H1 (cell line): ENCODE measurements around the gene TGM2. TPM values are rescaled to one million over a fixed set of nuclear protein-coding genes. Genes with fewer than 3 reads are reported as not detected.

Experiments used
- CTCF ChIA-PET: fragments of 300-600 bp; sonication (Branson Sonifier 250); formaldehyde crosslinking; loops from one replicate; lab custom pipeline; 2021; ENCODE audit not compliant: partially characterized antibody; lab: Charles Lee
- POLR2A ChIA-PET: fragments of 300-600 bp; sonication (Branson Sonifier 250); formaldehyde crosslinking; loops from one replicate; lab custom pipeline; 2021; ENCODE audit warnings: inconsistent platforms; ENCODE audit not compliant: partially characterized antibody; lab: Charles Lee
- DNase-seq, 2 experiments: peaks; one replicate each; pipeline versions ENCODE4 v3.0.0 to v3.0.0-alpha.2; 2010 to 2022; ENCODE audit warnings: low spot score in 2 of 2, low read depth in 1 of 2, mixed read lengths in 1 of 2
- FAIRE-seq: peaks from 2 replicates; lab custom pipeline; 2011; peaks lifted over from hg19 to GRCh38; lab: Jason Lieb, UNC
- H2AFZ ChIP-seq: 2 replicates; pipeline ENCODE4 v1.8.1; 2012; ENCODE audit warnings: low read length, inconsistent platforms
- H2AK5ac ChIP-seq: 2 replicates; pipeline ENCODE4 v1.6.1; 2013; ENCODE audit warnings: low read depth, low read length
- H2BK120ac ChIP-seq: replicated peaks from 2 replicates; pipeline ENCODE3; 2013; ENCODE audit warnings: low read depth, low read length, inconsistent platforms
- H2BK12ac ChIP-seq: 2 replicates; pipeline ENCODE4 v1.6.1; 2013; ENCODE audit warnings: low read depth, low read length
- H2BK15ac ChIP-seq: 2 replicates; pipeline ENCODE4 v1.6.1; 2013; ENCODE audit warnings: low read length
- H2BK20ac ChIP-seq: 2 replicates; pipeline ENCODE4 v1.6.1; 2013; ENCODE audit warnings: low read length
- H2BK5ac ChIP-seq: 2 replicates; pipeline ENCODE4 v1.6.1; 2013; ENCODE audit warnings: low read depth, low read length
- H3K14ac ChIP-seq: 2 replicates; pipeline ENCODE4 v1.6.1; 2013; ENCODE audit warnings: inconsistent platforms; ENCODE audit not compliant: insufficient read length
- H3K18ac ChIP-seq: 2 replicates; pipeline ENCODE4 v1.6.1; 2013; ENCODE audit warnings: low read length; ENCODE audit errors: extremely low read depth
- H3K23ac ChIP-seq: 2 replicates; pipeline ENCODE4 v1.6.1; 2013; ENCODE audit warnings: inconsistent platforms; ENCODE audit not compliant: insufficient read length
- H3K23me2 ChIP-seq: 2 replicates; pipeline ENCODE4 v1.6.1; 2013; ENCODE audit warnings: low read depth, low read length
- H3K27ac ChIP-seq: 2 replicates; pipeline ENCODE4 v1.6.1; 2011; ENCODE audit warnings: low read depth, low read length, inconsistent platforms
- H3K27me3 ChIP-seq, 4 experiments: replicated peaks in 1 of 4; 1 replicate in 1 of 4; 2 replicates in 3 of 4; pipeline versions ENCODE4 v1.6.1 to v1.8.1; 2011 to 2013; ENCODE audit warnings: low read length in 3 of 4, mild to moderate bottlenecking in 3 of 4, inconsistent platforms in 2 of 4, mixed read lengths in 2 of 4, moderate library complexity in 1 of 4; ENCODE audit not compliant: control insufficient read depth in 3 of 4, insufficient read depth in 3 of 4; ENCODE audit errors: extremely low read depth in 1 of 4
- H3K36me3 ChIP-seq, 4 experiments: 2 replicates each; pipeline versions ENCODE4 v1.6.1 to v1.8.1; 2011 to 2013; ENCODE audit warnings: mild to moderate bottlenecking in 4 of 4, low read length in 3 of 4, moderate library complexity in 2 of 4, control low read depth in 1 of 4, inconsistent platforms in 1 of 4; ENCODE audit not compliant: insufficient read depth in 4 of 4, control insufficient read depth in 2 of 4
- H3K4ac ChIP-seq: replicated peaks from 2 replicates; pipeline ENCODE3; 2013; ENCODE audit warnings: low read length, low read depth, mixed read lengths, inconsistent platforms; ENCODE audit not compliant: insufficient read length
- H3K4me1 ChIP-seq, 4 experiments: replicated peaks in 1 of 4; 1 replicate in 1 of 4; 2 replicates in 3 of 4; pipeline versions ENCODE4 v1.6.1 to v1.8.1; 2011 to 2013; ENCODE audit warnings: low read length in 3 of 4, inconsistent platforms in 2 of 4, mixed read lengths in 1 of 4; ENCODE audit not compliant: insufficient read depth in 4 of 4, control insufficient read depth in 3 of 4
- H3K4me2 ChIP-seq, 2 experiments: 2 replicates each; pipeline versions ENCODE4 v1.6.1 to v1.8.1; 2011 to 2013; ENCODE audit warnings: low read depth in 2 of 2, low read length in 2 of 2, control low read depth in 1 of 2, inconsistent platforms in 1 of 2, mild to moderate bottlenecking in 1 of 2; ENCODE audit not compliant: insufficient read depth in 1 of 2
- H3K4me3 ChIP-seq, 4 experiments: fragments of 200-600, 300-600 bp in 1 of 4; sonication (generic), shearing (Covaris generic), sonication (Bioruptor Twin) in 1 of 4; 2 replicates each; pipeline versions ENCODE4 v1.5.1 to v1.8.1; 2011 to 2016; ENCODE audit warnings: low read length in 4 of 4, low read depth in 3 of 4, control low read depth in 2 of 4, inconsistent platforms in 2 of 4, mild to moderate bottlenecking in 2 of 4, mixed read lengths in 1 of 4, moderate library complexity in 1 of 4; ENCODE audit not compliant: insufficient read depth in 2 of 4; ENCODE audit errors: extremely low read depth in 1 of 4
- H3K56ac ChIP-seq: replicated peaks from 2 replicates; pipeline ENCODE3; 2013; ENCODE audit warnings: low read depth, mild to moderate bottlenecking, mixed read lengths, low read length, inconsistent platforms; ENCODE audit not compliant: insufficient read length
- H3K79me1 ChIP-seq: 2 replicates; pipeline ENCODE4 v1.6.1; 2013; ENCODE audit warnings: low read depth, low read length, control low read depth
- H3K79me2 ChIP-seq, 2 experiments: 2 replicates each; pipeline versions ENCODE4 v1.6.1 to v1.8.1; 2012 to 2013; ENCODE audit warnings: low read length in 2 of 2, mild to moderate bottlenecking in 2 of 2, inconsistent platforms in 1 of 2; ENCODE audit not compliant: insufficient read depth in 2 of 2, control insufficient read depth in 1 of 2
- H3K9ac ChIP-seq, 4 experiments: replicated peaks in 1 of 4; 1 replicate in 1 of 4; 2 replicates in 3 of 4; pipeline versions ENCODE4 v1.6.1 to v1.8.1; 2011 to 2013; ENCODE audit warnings: low read depth in 3 of 4, low read length in 3 of 4, control low read depth in 2 of 4, mild to moderate bottlenecking in 2 of 4, moderate library complexity in 2 of 4, inconsistent platforms in 1 of 4; ENCODE audit errors: extremely low read depth in 1 of 4
- H3K9me3 ChIP-seq, 2 experiments: 2 replicates each; pipeline versions ENCODE4 v1.6.1 to v1.8.1; 2012 to 2013; ENCODE audit warnings: mild to moderate bottlenecking in 2 of 2, moderate library complexity in 2 of 2, control low read depth in 1 of 2, inconsistent platforms in 1 of 2, low read depth in 1 of 2, low read length in 1 of 2, mixed read lengths in 1 of 2; ENCODE audit not compliant: insufficient read depth in 2 of 2
- H4K20me1 ChIP-seq, 2 experiments: replicated peaks in 1 of 2; 2 replicates each; pipeline versions ENCODE3 to v1.8.1; 2011 to 2013; ENCODE audit warnings: inconsistent platforms in 2 of 2, low read length in 2 of 2, mild to moderate bottlenecking in 1 of 2; ENCODE audit not compliant: insufficient read depth in 2 of 2, control insufficient read depth in 1 of 2
- H4K5ac ChIP-seq: 2 replicates; pipeline ENCODE4 v1.6.1; 2013; ENCODE audit warnings: low read length, low read depth, mixed read lengths, inconsistent platforms; ENCODE audit not compliant: insufficient read length
- H4K8ac ChIP-seq: 2 replicates; pipeline ENCODE4 v1.8.0; 2013; ENCODE audit warnings: mild to moderate bottlenecking, moderate library complexity, low read length, inconsistent platforms; ENCODE audit not compliant: insufficient read depth; ENCODE audit errors: extremely low read depth
- H4K91ac ChIP-seq: replicated peaks from 2 replicates; pipeline ENCODE3; 2013; ENCODE audit warnings: low read length, mixed read lengths, inconsistent platforms; ENCODE audit not compliant: insufficient read length
- WGBS, 2 experiments: shearing (Covaris generic) in 1 of 2; methylation state at CpG; one replicate each; pipeline versions ENCODE4 v1.1.6 to v1.1.7; 2013 to 2015; ENCODE audit warnings: low lambda C conversion rate in 2 of 2, mixed read lengths in 2 of 2, inconsistent platforms in 1 of 2, low coverage in 1 of 2, missing lambda C conversion rate in 1 of 2; ENCODE audit not compliant: insufficient replicate concordance in 2 of 2, insufficient coverage in 1 of 2, insufficient read length in 1 of 2; ENCODE audit errors: extremely low coverage in 1 of 2, missing lambda C conversion rate in 1 of 2; 5-methylcytosine and 5-hydroxymethylcytosine counted together
- polyA plus RNA-seq, 7 experiments: library from polyadenylated mRNA; depleted of rRNA in 3 of 7; stranded (reverse) in 5 of 7; unstranded in 2 of 7; fragments of >200 nt in 5 of 7; fragments of 200-250 nt in 2 of 7; gene quantifications; 1 replicate in 5 of 7; 2 replicates in 1 of 7; 4 replicates in 1 of 7; pipeline versions ENCODE4 v1.2.1 to v1.2.3, GENCODE V29; 2011 to 2013; ENCODE audit warnings: missing spikeins in 2 of 7, mixed read lengths in 2 of 7
- total RNA-seq: library from RNA; stranded (reverse); fragmentation: NEBNext Ultra II Directional; extraction: Animal tissue kit (Norgen Biotek cat#: 25700); gene quantifications from 2 replicates; pipeline ENCODE4 v1.2.1, GENCODE V29; 2021

TGM2 gene
- total and polyA plus RNA-seq, 2 of the 8 experiments (the other 6 are each of a cell fraction or from before 2014, with no cell fraction given) = 0.86 to 1.0 TPM

- Histone ChIP-seq H3K23ac (no peak overlapping the region), H2BK12ac (no peak overlapping the region), H2BK120ac (no peak overlapping the region), H2BK5ac (no peak overlapping the region), H3K4me3 (no peak overlapping the region), H3K4me2 (no peak overlapping the region), H3K9ac (no peak overlapping the region), H3K4me1 (no peaks in the 10 kb centered on the region; a peak in 1 of 7 replicates), H2AK5ac (no peak overlapping the region), H2BK20ac (no peak overlapping the region), H3K18ac (no peak overlapping the region), H3K79me1 (no peaks in the 10 kb centered on the region), H4K91ac (no peak overlapping the region), H3K14ac (no peak overlapping the region), H4K20me1 (no peaks in the 10 kb centered on the region), H3K23me2 (no peaks in the 10 kb centered on the region), H3K27me3 (no peaks in the 10 kb centered on the region), H3K27ac (no peak overlapping the region), H4K5ac (no peak overlapping the region), H3K4ac (no peak overlapping the region), H3K79me2 (no peaks in the 10 kb centered on the region), H3K36me3 (no peaks in the 10 kb centered on the region), H2BK15ac (no peak overlapping the region), H3K56ac (no peak overlapping the region), H4K8ac (no peak overlapping the region), H2AFZ (no peak overlapping the region), H3K9me3 (no peaks in the 10 kb centered on the region)
- CTCF ChIA-PET = interaction anchor here (1.0 to 2.7 kb wide), 9 partner anchors 10 to 94 kb away, joined by 3 to 18 read pairs (median 4); no protein-coding TSS in a partner anchor
- 89% methylated on average over 3 of the region's 3 CpGs; no CpG with 5 or more reads in 1 of the 2 experiments for WGBS, 2 experiments
- FAIRE-seq (no peak), DNase-seq (no peak)
- POLR2A ChIA-PET = interaction anchor here (0.6 to 1.4 kb wide), 2 partner anchors 22 to 31 kb away, joined by 3 to 4 read pairs; no protein-coding TSS in a partner anchor
Measured at GRCh38 chr20:38151455-38151854, 13.6 kb downstream of the TGM2 start.
